ENCODE data around the gene LIX1. TPM values are rescaled to one million over a fixed set of nuclear protein-coding genes. Genes with fewer than 3 reads are reported as not detected.

LIX1 gene
- total RNA-seq, 2 donors from 2014 or later = 0.61 TPM; not detected in 1

DNA sequence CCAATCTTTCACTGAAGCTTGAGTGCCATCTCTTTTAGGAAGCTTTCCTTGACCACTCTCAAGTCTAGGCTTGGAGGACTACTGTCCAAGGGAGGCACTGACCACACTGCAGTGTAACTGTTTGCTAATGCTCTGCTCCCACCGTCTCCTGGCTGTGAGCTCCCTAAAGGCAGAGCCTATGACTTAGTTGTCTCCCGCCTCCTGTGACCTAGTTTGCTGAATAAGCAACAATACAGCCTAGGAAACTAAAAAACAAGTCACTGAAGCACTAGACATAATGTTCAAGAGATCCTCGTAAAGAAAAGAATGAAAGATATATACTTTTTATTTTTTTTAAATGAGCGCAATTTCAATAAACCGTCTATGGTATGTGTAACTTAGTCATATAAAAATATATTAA lies 31.4 kb downstream of the LIX1 start:
- DNase-seq = no peak
- Histone ChIP-seq H3K4me1 (no peaks in the 10 kb centered on the region), H3K9ac (ENCODE audit: low read depth in 2 of 2, low read length in 2 of 2) (no peak overlapping the region), H3K9me3 (no peaks in the 10 kb centered on the region), H3K4me3 (no peak overlapping the region), H3K36me3 (no peaks in the 10 kb centered on the region), H3K27me3 (no peaks in the 10 kb centered on the region), H3K27ac (no peak overlapping the region)
- intact Hi-C loops (cut with DNase I) = no loop called here
- TF ChIP-seq, protein P1, sequence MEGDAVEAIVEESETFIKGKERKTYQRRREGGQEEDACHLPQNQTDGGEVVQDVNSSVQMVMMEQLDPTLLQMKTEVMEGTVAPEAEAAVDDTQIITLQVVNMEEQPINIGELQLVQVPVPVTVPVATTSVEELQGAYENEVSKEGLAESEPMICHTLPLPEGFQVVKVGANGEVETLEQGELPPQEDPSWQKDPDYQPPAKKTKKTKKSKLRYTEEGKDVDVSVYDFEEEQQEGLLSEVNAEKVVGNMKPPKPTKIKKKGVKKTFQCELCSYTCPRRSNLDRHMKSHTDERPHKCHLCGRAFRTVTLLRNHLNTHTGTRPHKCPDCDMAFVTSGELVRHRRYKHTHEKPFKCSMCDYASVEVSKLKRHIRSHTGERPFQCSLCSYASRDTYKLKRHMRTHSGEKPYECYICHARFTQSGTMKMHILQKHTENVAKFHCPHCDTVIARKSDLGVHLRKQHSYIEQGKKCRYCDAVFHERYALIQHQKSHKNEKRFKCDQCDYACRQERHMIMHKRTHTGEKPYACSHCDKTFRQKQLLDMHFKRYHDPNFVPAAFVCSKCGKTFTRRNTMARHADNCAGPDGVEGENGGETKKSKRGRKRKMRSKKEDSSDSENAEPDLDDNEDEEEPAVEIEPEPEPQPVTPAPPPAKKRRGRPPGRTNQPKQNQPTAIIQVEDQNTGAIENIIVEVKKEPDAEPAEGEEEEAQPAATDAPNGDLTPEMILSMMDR (IDR thresholded peaks at IDR 0.05) = no peak

DNA sequence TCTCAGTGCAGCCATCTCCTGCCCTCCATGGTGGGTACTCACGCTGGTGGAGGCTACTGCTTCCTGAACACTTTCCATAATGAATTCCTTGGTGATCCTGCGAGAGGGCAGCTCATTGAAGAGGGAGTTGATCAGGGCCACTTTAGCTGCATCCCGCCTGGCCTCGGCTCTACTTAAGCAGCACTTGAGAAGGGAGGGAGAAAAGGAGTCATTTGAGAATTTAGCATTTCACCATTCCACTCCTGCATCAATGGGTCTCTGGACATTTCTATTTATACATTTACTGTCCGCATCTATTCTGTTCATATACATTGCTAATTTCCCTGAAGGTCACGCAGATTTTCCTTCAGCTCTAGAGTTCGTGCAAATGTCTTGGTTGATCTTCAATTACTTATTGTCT lies 35.1 kb downstream of the LIX1 start:
- Histone ChIP-seq H3K9ac (ENCODE audit: low read depth in 2 of 2, low read length in 2 of 2) (no peak overlapping the region), H3K4me1 (no peaks in the 10 kb centered on the region), H3K9me3 (no peaks in the 10 kb centered on the region), H3K36me3 (no peaks in the 10 kb centered on the region), H3K4me3 (no peak overlapping the region), H3K27ac (no peak overlapping the region), H3K27me3 (no peaks in the 10 kb centered on the region)
- no peak for DNase-seq
- TF ChIP-seq, protein P1 (IDR thresholded peaks at IDR 0.05) = no peak
- intact Hi-C loops (cut with DNase I) = no loop called here

DNA sequence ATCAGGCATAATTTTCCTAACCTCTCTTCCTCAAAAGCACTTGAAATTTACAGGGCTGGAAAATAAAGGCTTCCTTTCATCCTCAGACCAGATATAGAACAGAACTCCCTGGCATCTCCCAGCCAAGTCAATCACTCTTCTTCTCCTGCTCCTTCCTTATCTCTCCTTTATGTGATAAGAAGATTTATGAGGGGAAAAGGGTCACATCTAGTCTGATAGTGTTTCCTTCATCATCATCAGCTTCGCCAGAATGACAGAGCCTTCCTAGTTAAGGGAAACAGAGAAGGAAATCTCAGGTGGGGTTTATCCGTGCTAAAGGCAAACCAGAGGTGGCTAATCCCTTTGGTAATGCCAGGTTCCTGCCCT lies 36.2 kb downstream of the LIX1 start:
- Histone ChIP-seq H3K9me3 (no peaks in the 10 kb centered on the region), H3K4me3 (no peak overlapping the region), H3K36me3 (no peaks in the 10 kb centered on the region), H3K4me1 (no peaks in the 10 kb centered on the region), H3K27ac (no peak overlapping the region), H3K9ac (ENCODE audit: low read depth in 2 of 2, low read length in 2 of 2) (no peak overlapping the region), H3K27me3 (no peaks in the 10 kb centered on the region)
- DNase-seq = no peak
- TF ChIP-seq, protein P1 (IDR thresholded peaks at IDR 0.05) = no peak
- intact Hi-C loops (cut with DNase I) = no loop called here

DNA sequence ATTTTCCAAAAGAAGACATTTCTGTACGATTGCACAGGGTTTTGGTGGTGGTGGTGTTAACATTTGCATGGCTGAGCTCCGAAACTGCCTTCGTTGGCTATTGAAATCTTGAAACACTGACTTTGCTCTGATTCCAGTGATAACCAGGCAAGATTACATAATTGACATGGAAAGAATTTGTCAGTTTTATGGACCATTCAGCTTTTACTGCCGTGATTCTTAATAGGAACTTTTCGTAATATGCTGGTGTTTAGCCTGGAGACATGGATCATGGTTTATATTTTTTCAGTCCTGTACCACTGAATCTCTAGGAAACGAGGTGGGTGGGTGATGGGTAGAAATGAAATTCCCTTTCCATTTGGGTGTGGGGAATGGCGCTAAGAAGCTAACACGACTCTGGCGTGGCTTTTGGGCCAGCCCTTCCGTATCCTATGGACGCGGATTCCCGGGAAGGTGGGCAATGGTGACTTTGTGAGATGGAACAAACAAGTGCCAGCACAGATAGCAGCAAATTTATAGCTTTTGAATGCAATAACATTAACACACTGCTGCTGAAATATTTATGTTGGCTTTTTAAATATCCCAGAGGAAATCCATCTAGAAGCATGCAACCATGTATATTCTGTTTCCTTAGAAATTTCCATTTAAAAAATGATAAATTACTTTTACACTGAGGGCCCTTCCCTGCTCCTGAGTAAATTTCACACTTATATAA lies 36.8 kb downstream of the LIX1 start:
- H3K36me3 ChIP-seq = no peaks in the 10 kb centered on the region
- DNase-seq = no peak
- TF ChIP-seq, protein P1 (IDR thresholded peaks at IDR 0.05) = no peak
- H3K27me3 ChIP-seq = no peaks in the 10 kb centered on the region
- H3K4me1 ChIP-seq = no peaks in the 10 kb centered on the region
- intact Hi-C loops (cut with DNase I) = no loop called here
- no peak overlapping the region for H3K9ac ChIP-seq (ENCODE audit: low read depth in 2 of 2, low read length in 2 of 2)
- H3K4me3 ChIP-seq = no peak overlapping the region
- no peaks in the 10 kb centered on the region for H3K9me3 ChIP-seq
- no peak overlapping the region for H3K27ac ChIP-seq

DNA sequence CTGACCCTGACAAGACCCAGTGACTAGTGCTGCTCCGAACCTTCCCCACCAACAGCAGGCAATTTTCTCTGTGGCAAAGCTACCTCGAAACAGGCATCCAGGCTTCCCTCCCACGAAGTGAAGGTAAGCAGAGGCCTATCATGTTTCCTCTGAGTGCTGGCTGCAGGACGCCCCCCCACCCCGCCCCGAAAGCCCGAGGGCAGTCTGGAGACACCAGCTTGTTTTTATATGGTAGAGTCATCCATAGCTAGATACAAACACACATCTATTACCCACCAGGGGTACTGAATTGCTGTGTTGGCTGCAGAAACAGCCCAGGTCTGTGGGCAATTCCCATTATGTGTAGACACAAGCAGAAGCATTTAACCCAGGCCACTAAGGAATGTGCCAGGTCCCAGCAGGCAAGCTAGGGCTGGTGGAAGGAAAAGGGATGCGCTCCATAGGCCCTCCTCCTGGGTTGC lies 40.4 kb downstream of the LIX1 start:
- H3K27ac ChIP-seq = no peak overlapping the region
- H3K27me3 ChIP-seq = no peaks in the 10 kb centered on the region
- no peak for DNase-seq
- H3K4me1 ChIP-seq = no peaks in the 10 kb centered on the region
- TF ChIP-seq, protein P1 (IDR thresholded peaks at IDR 0.05) = no peak
- no peak overlapping the region for H3K4me3 ChIP-seq
- H3K9me3 ChIP-seq = no peaks in the 10 kb centered on the region
- H3K36me3 ChIP-seq = no peaks in the 10 kb centered on the region
- no peak overlapping the region for H3K9ac ChIP-seq (ENCODE audit: low read depth in 2 of 2, low read length in 2 of 2)
- intact Hi-C loops (cut with DNase I) = no loop called here

Data from colonic mucosa (tissue), 4 donors.